NK-92 (cell line): ENCODE measurements around the gene SLC6A2.

Experiments used
- DNase-seq: peaks from one replicate; lab custom pipeline; 2025; ENCODE audit not compliant: unreplicated experiment; lab: John Stamatoyannopoulos, UW

SLC6A2 gene

DNA sequence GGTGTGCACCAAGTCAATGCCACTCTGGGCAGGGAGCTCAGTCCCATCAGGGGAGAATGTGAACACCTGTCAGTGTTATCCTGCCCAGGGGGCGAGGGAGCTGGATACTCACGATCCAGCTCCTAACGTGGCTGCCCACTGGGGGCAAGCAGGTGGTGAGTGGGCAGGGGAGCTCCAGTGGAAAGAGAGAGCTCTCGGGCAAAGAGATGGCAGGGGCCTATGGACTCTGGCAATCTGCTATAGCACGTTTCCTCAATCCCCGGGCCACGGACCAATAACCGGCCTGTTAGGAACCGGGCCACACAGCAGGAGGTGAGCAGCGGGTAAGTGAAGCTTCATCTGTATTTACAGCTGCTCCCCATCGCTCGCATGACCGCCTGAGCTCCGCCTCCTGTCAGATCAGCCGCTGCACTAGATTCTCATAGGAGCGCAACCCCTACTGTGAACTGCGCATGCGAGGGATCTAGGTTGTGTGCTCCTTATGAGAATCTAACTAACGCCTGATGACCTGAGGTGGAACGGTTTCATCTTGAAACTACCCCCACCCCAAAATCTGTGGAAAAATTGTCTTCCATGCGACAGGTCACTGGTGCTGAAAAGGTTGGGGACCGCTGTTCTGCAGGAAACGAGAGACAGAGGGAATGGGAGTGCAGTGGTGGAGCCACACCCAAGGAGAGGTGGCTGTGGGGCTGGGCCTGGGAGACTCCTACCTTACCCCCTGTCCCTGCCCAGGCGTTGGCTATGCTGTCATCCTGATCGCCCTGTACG is 15.6 kb downstream of the SLC6A2 start:
- no peak for DNase-seq

DNA sequence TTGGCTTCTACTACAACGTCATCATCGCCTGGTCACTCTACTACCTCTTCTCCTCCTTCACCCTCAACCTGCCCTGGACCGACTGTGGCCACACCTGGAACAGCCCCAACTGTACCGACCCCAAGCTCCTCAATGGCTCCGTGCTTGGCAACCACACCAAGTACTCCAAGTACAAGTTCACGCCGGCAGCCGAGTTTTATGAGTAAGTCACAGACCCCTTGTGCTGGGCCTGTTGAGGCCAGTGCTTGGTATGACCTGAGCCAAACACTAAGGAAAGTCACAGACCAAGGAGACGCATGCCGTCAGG is 16.1 kb downstream of the SLC6A2 start:
- no peak for DNase-seq

DNA sequence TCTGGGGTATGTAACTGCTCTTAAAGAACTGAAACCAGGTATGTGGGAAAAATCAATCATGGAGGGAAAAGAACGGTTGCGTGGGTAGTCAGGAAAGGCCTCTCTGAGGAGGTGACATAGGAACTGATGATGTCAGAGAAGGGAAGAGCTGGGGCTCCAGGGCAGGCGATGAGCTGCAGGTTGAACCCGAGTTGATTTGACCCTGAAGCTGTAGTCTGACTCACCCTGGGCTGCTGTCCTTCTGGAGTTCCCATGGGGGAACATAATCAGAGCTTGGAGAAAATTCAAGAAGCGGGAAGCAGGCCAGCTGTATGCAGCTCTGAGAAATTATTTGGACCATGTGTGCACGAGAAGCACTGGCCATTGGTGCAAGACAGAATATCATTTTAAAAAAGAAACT is 16.7 kb downstream of the SLC6A2 start:
- DNase-seq, result no peak

DNA sequence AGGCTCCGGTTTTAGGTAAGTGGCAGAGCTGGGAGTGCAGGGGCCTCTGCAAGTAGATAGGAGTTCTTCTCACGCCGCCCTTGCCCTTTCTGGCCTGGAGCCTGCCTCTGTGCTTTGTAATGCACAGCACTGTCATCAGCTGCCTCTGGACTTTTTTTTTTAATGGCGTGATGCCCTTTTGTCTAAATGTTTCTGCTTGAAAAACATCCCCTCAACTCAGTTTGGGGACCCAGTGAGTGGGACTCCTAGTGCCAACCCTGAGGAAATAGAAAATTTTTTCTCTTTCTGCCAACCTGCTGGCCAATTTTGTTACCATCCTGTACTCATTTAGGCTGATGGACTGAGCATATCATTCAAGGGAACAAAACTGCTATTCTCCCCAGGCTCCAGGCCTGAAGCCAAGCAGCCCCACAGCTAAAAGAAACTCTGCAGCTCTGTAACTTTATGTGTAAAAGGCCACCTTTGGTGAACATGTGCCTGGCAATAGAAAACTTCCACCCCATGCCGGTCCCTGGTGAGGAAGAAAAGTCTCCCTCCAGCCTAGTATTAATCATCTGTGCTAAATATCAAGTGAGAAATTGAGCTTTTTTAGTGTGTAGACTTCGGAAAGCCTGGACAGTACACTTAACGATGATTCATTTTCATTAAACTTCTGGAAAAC is 22.5 kb downstream of the SLC6A2 start:
- no peak for DNase-seq

DNA sequence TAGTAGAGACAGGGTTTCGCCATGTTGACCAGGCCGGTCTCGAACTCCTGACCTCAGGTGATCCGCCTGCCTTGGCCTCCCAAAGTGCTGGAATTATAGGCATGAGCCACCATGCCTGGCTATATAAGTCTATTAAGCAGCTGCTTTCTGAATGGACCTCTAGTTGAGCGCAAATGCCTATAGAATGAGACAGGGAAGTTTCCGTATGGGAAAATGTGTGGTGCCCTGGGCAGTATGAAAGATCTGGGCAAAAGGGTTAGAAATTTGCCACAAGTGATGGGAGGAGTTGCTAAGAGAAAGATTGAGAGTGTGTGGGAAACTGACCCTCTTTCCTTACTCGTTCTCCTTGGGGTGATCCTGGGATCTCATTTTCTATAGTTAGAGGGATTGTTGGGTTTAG is 26.3 kb downstream of the SLC6A2 start:
- no peak for DNase-seq

DNA sequence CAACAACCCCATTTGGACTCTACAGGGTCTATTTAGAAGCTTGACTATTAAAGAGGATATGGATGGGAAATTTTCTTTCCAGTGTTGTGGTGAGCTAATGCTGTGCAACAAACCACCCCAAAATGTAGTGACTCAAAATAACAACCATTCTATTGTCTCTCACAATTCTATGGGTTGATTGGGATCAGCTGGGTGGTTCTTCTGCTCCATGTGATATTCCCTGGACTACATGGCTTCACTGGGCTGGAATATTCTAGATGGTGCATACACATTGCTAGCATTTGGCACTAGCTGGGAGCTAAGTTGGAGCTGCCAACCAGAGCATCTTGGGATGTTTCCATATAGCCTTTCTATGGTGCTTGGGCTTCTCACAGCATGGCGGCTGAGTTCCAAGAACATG is 30.2 kb downstream of the SLC6A2 start:
- no peak for DNase-seq

DNA sequence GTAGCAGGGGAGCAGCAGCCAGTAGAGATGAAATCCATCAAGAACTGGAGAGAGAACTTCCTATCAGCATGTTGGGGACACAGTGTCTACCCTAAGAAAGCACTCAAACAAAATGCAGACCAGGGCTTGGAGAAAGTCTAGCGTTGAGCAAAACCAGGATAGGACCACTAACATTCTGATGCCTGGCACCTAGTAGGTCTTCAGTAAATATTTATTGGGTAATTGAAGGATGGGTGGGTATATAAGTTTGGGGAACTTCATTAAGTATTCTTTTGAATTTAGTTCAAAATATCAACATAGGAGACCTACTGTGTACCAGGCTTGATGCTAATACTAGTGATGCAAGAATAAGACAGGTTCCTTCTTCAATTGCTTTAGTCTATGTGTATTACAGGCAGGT is 30.9 kb downstream of the SLC6A2 start:
- no peak for DNase-seq

DNA sequence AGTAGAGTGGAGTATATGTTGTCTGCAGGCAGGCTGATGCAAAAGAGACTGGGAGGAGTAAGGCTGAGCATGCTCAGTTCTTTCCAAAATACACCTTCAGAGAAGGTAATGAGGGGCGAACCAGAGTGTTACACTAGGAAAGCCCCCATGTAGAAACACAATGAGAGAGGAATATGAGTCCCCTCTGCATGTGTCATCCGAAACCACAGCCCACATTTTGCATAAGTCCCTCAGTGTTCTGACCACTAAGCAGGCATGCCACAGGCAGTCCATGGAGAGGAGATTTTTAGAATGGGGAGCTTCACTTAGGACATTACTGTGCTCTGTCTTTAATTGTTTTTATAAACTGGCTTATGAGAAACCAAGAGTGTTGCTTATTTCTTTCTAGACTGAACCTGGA is 32.0 kb downstream of the SLC6A2 start:
- no peak for DNase-seq

DNA sequence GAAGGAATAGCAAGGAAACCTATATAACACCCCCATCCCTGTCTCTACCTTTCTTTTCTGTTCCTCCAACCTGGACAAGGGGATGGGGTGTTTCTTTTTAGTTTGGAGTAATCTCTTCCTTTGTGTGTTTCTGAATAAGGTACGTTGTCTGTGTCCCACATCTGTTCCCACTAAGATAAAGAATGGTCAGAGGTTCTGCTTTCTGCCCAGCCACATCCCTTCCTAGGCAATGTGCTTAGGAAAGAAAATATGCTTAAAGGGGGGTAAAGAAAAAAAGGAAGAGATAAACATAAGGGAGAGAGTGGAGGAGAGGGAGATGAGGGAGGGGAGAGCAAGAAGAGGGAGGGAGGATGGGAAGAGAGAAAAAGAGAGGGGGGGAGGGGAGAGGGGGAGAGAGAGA is 35.1 kb downstream of the SLC6A2 start:
- no peak for DNase-seq

DNA sequence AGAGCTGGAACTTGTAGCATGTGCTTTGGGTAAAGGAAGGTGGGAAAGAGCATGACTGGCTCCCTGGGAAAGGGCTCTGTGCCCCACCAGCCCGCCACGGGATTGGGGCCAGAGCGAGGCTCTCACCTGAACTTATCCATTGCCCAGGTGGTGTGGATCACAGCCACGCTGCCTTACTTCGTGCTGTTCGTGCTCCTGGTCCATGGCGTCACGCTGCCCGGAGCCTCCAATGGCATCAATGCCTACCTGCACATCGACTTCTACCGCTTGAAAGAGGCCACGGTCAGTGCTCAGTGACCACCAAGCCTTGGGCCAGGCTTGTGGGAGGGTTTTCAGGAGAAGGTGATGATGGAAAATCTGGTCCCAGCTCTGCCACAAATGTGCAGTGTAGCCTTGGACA is 36.0 kb downstream of the SLC6A2 start:
- no peak for DNase-seq

DNA sequence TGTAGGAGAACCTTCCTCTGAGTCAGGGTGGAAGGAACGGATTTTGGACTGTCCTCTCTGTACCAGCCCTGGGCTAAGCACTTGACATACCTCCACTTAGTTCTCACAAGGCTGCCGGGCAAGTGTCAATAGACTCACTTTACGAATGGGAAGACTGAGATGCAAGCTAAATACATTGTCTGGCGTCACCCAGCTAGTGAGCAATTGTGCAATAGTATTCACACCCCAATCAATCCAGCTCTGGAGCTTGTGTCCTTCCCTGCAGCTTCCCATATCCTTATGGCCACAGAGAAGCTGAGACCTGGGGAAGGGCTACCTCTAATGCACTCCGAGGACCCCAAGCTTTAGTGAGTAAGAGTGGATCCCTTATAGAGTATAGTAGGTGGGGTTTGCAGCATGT is 39.8 kb downstream of the SLC6A2 start:
- DNase-seq, result no peak

DNA sequence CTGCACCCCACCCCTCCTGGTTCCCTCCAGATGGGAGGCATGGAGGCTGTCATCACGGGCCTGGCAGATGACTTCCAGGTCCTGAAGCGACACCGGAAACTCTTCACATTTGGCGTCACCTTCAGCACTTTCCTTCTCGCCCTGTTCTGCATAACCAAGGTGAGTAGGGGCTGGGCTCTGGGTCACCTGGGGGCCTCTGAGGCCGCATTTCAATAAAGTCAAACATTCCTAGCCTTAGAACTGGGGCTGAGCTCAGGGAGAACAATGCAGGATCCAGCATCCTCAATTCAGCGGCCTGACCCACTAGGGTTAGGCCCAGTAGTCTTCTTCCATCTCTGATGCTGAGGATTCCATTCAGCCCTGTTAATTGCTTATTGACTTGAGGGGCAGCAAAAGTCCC is 42.1 kb downstream of the SLC6A2 start:
- no peak for DNase-seq

DNA sequence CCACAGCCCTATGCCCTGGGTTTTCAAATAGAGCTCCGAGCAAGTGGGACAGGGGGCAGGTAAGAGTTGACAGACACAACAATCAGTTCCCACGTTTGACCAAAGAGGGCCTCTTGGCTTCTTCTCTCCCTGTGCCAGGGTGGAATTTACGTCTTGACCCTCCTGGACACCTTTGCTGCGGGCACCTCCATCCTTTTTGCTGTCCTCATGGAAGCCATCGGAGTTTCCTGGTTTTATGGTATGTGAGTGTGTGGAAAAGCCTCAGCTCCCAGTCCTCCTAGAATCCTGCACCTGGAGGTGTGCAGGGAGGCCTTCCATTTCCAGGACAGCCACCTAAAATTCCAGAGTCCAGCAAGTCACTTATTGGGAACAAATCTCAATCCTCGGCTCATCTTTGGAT is 42.5 kb downstream of the SLC6A2 start:
- DNase-seq, result no peak

DNA sequence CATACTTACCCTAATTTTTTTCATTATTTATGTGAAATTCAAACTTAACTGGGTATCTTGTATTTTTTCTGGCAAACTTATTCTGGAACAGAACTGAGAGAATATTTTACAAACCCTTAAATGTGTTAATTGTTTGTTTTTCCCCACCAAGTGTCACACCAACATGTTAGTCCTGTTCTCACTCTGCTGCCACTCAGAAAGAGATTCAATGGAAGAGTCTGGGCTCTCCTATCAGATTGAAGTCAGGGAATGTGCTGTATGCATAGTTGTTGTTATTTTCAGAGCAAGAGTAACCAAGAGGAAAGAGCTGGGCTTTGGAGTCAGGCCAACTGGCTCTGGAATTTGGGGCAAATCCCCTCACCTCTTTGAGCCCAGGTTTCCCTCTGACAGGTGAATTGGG is 43.2 kb downstream of the SLC6A2 start:
- no peak for DNase-seq

DNA sequence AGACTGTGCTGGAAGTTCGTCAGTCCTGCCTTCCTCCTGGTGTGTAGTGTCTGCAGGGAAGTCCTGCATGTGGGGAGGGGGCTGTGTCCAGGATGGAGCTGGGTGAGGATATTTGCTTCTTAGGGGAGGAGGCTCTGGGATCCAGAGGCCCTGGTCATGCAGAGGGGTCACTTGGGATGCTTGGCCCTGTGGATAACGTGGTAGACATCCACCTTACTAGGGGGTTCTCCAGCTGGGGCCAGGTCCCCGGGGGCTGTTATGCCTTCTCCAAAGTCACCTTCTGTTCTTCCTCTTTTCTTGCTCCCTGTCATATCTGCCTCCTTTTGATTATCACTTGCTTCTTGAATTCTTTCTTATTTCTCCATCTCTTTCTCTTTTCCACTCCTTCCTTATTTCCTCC is 43.8 kb downstream of the SLC6A2 start:
- no peak for DNase-seq

DNA sequence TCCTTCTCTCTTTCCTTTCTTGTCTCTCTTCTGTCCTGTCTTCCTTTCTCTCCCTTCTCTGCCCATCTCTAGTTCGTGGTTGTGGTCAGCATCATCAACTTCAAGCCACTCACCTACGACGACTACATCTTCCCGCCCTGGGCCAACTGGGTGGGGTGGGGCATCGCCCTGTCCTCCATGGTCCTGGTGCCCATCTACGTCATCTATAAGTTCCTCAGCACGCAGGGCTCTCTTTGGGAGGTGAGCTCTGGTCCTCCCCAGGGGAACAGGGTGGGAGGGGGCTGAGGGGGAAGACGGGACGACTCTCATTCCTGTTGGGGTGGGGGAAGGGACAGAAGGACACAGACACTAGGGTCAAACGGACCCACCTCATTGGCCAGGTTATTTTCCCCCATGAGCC is 44.3 kb downstream of the SLC6A2 start:
- no peak for DNase-seq

DNA sequence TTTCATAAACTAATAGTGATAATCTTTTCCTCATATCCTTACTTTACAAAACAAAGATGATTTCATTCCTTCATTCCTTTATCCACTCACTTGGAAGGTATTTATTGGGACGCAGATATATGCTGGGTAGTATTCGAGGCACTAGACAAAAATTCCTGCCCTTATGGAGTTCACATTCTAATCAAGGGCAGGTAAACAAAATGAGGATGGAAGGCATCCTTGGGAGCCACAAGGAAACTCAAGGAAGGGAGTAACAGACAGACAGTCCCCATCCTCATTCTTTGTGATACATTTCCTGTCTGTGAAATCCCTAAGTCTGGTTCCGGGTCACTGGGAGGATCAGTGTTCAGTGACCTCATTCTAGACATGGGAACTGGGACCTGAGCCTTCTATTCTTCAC is 45.2 kb downstream of the SLC6A2 start:
- no peak for DNase-seq

DNA sequence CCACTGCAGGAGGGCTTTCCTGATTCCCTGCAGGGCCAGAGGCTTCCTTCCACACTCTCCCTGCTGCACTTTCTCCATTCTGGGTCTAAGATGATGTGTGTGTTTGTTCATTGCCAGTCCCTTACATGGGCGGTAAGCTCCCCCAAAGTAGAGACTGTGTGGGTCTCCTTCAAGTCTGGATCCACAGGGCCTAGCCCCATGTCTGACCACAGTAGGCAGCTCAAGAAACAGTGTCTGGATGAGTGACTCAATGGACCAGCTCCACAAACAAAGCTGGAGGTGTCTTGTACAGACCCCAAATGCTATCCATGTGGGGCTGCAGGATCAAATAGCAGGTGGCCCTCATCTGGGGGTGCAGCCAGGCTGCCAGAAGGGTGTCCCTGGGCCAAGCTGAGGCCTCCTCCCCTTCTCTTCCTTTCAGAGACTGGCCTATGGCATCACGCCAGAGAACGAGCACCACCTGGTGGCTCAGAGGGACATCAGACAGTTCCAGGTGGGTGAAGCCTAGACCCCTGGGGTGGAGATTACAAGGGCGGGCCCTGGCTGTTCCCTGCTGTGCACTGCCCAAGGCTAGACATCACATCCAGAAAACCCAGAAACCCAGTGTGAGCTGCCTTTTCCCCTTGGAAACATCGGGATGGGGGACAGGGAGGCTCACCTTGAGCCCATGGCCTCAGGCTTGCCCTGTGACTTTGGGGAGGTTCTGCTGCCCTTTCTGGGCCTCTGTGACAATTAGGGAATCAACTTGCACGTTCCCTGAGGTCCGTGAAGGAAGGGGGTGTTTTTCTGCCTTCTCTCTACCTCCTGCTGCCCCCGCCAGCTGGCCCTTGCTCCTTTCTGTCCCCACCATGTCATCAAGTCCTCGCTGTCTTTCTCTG is 45.9 kb downstream of the SLC6A2 start:
- no peak for DNase-seq

DNA sequence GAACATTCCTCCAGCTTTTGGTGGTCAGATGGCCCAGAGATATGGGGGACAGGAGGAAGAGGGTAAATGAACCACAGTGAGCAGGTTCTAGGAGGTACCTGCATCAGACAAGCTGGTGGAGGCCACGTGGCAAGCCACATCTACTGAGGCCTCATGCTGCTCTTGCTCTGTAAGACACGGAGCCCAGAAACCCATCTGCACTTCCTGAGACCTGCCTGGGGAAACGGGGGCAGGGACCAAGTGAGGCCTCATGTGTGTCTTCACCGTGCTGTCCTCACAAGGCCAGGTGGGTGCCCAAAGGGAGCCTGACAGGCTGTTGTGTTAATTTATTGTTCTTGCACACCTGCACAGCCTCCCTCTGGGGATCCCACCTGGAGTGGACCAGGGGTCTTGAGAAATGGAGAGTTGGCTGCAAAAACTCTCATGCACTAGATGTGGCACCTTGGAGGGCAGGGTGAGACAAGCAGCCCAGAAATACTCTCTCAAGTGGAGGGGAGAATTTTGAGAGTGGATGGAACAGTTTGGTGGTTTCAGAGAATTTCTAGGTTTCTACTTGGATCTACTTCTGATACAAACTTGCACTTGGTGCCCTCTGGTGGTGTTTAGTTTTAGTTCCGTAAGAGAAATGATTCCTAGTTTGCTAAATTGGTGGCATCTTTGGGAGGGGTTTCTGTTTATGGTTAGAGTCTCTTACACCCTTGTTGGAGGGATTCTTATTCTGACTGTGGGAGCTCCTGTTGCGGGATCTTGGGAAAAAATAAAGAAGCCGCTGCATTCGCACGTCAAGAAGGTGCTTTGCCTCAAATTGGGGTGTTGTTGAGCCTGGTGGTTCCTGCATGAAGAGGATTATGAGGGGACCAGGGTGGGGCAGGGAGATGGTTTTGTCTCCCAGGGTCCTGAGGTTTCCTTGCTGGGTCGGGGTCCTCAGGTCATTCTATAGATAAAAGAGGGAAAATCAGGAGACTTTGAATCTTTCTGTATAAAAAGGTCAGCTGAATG is 47.5 kb downstream of the SLC6A2 start:
- DNase-seq, result no peak

DNA sequence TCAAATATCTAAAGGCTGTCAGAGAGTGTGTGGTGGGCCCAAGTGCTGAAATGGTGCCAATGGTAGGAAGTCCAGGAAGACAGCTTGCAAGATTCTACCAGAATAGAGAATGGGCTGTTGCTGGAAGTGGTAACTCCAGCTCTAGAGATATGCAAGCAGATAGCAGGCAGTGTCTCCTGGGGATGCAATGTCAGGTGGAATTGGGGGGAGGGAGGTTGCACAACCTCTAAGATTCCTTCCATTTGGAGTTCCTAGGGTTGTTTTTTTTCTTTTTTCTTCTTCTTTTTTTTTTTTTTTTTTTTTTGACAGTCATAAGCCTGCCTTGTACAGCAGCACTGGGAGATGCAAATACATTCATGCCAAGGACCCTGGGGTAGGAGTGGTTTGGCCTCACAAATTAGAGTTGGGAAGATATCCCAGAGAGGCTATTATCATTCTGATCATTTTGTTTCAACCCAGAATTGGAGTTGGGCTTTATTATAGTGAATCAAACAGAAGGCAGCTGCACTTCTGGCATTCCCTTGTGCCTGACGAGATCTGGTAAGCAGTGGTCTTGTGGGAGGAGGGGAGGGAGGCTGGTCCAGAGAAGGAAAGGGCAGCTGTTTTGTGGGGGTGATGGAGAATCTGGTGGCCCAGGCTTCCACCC is 51.1 kb downstream of the SLC6A2 start:
- no peak for DNase-seq
